H1 (cell line): ENCODE results near the gene ADAMTSL2. TPM values are rescaled to one million over a fixed set of nuclear protein-coding genes. Genes with fewer than 3 reads are reported as not detected.

Experiments
- MAFK ChIP-seq: IDR thresholded peaks from 2 replicates; pipeline ENCODE4 v1.6.1; 2012; ENCODE audit warnings: low read depth, mild to moderate bottlenecking, improper control_type of control experiment, low read length
- NANOG ChIP-seq: IDR thresholded peaks from 2 replicates; pipeline ENCODE4 v1.6.1; 2011; ENCODE audit warnings: low read length, low read depth, mild to moderate bottlenecking, inconsistent platforms; ENCODE audit not compliant: insufficient read depth, poor library complexity, severe bottlenecking
- TAF7 ChIP-seq: optimal IDR thresholded peaks from 2 replicates; pipeline ENCODE3; 2011; ENCODE audit warnings: low read depth, mild to moderate bottlenecking, inconsistent platforms, low read length, moderate library complexity, borderline replicate concordance
- TBP ChIP-seq: IDR thresholded peaks from 2 replicates; pipeline ENCODE4 v1.6.1; 2011; ENCODE audit warnings: low read depth, low read length, improper control_type of control experiment
- polyA plus RNA-seq, 7 experiments: library from polyadenylated mRNA; depleted of rRNA in 3 of 7; stranded (reverse) in 5 of 7; unstranded in 2 of 7; fragments of >200 nt in 5 of 7; fragments of 200-250 nt in 2 of 7; gene quantifications; 1 replicate in 5 of 7; 2 replicates in 1 of 7; 4 replicates in 1 of 7; pipeline versions ENCODE4 v1.2.1 to v1.2.3, GENCODE V29; 2011 to 2013; ENCODE audit warnings: missing spikeins in 2 of 7, mixed read lengths in 2 of 7
- total RNA-seq: library from RNA; stranded (reverse); fragmentation: NEBNext Ultra II Directional; extraction: Animal tissue kit (Norgen Biotek cat#: 25700); gene quantifications from 2 replicates; pipeline ENCODE4 v1.2.1, GENCODE V29; 2021

Gene ADAMTSL2
- total and polyA plus RNA-seq, 2 of the 8 experiments (the other 6 are each of a cell fraction or from before 2014, with no cell fraction given): 0.74 to 0.76 TPM

- TF ChIP-seq TAF7 (no peak), TBP (no peak), MAFK (no peak), NANOG (no peak)
Measured at GRCh38 chr9:133583586-133583985, 49.1 kb downstream of the ADAMTSL2 start (continued).
